Large intestine (tissue), 3 donors: ENCODE measurements around the gene IGF1. TPM values are rescaled to one million over a fixed set of nuclear protein-coding genes. Genes with fewer than 3 reads are reported as not detected.

Experiments used
- DNase-seq, 2 donors: peaks; one replicate each; pipeline versions ENCODE4 v3.0.0 to v3.0.0-alpha.2; 2013
- H3K27ac ChIP-seq: one replicate; pipeline ENCODE4 v1.5.1; 2013; ENCODE audit warnings: low read length
- H3K27me3 ChIP-seq: 2 replicates; pipeline ENCODE4 v1.6.1; 2013; ENCODE audit warnings: low read length; ENCODE audit not compliant: control insufficient read depth, insufficient read depth
- H3K36me3 ChIP-seq: 2 replicates; pipeline ENCODE4 v1.6.1; 2013; ENCODE audit warnings: low read length; ENCODE audit not compliant: control insufficient read depth, insufficient read depth
- H3K4me1 ChIP-seq: one replicate; pipeline ENCODE4 v1.6.1; 2013; ENCODE audit warnings: low read length; ENCODE audit not compliant: control insufficient read depth, insufficient read depth
- H3K4me3 ChIP-seq: one replicate; pipeline ENCODE4 v1.5.1; 2013; ENCODE audit warnings: low read length
- H3K9me3 ChIP-seq: one replicate; pipeline ENCODE4 v1.6.1; 2013; ENCODE audit warnings: mild to moderate bottlenecking, low read depth, low read length, moderate library complexity; ENCODE audit not compliant: control insufficient read depth
- WGBS: methylation state at CpG from one replicate; pipeline ENCODE4 v1.1.5; 2013; ENCODE audit warnings: low lambda C conversion rate; ENCODE audit not compliant: insufficient coverage; 5-methylcytosine and 5-hydroxymethylcytosine counted together
- polyA plus RNA-seq: library from polyadenylated mRNA; unstranded; fragments of 120-200 nt; gene quantifications from one replicate; pipeline ENCODE4 v1.2.1, GENCODE V29; 2013

The IGF1 gene
- polyA plus RNA-seq, 1 donor: 5.4 TPM

GRCh38 chr12:102444707-102445106, 35.7 kb downstream of the IGF1 start:
- WGBS: 50% methylated on average over 2 of the region's 7 CpGs
- no peak for DNase-seq
- H3K4me1 ChIP-seq: no peaks in the 10 kb centered on the region

GRCh38 chr12:102444093-102444492, 36.3 kb downstream of the IGF1 start:
- no peak for DNase-seq
- Histone ChIP-seq H3K9me3 (no peaks in the 10 kb centered on the region), H3K4me3 (no peak overlapping the region), H3K36me3 (no peaks in the 10 kb centered on the region), H3K27ac (no peak overlapping the region), H3K4me1 (no peaks in the 10 kb centered on the region), H3K27me3 (no peaks in the 10 kb centered on the region)
- no CpG with 5 or more reads among the region's 3 CpGs for WGBS

More at GRCh38 chr12:102444707-102445106, 35.7 kb downstream of the IGF1 start:
- Histone ChIP-seq H3K9me3 (no peaks in the 10 kb centered on the region), H3K27me3 (no peaks in the 10 kb centered on the region), H3K27ac (no peak overlapping the region), H3K36me3 (no peaks in the 10 kb centered on the region), H3K4me3 (no peak overlapping the region)

- no peaks in the 10 kb centered on the region for H3K36me3 ChIP-seq
- WGBS: no CpG with 5 or more reads among the region's 1 CpG
- no peak for DNase-seq
- H3K9me3 ChIP-seq: no peaks in the 10 kb centered on the region
- H3K27ac ChIP-seq: no peak overlapping the region
- no peaks in the 10 kb centered on the region for H3K27me3 ChIP-seq
- H3K4me1 ChIP-seq: no peaks in the 10 kb centered on the region
- no peak overlapping the region for H3K4me3 ChIP-seq
Observed at GRCh38 chr12:102441077-102441596, 39.2 kb downstream of the IGF1 start.

- H3K27me3 ChIP-seq: no peaks in the 10 kb centered on the region
- H3K36me3 ChIP-seq: no peaks in the 10 kb centered on the region
- H3K9me3 ChIP-seq: no peaks in the 10 kb centered on the region
- H3K4me1 ChIP-seq: no peaks in the 10 kb centered on the region
- no peak overlapping the region for H3K4me3 ChIP-seq
- 82% methylated on average over 1 of the region's 11 CpGs for WGBS
- DNase-seq: peak in 1 of 2 donors; percentile 8
- no peak overlapping the region for H3K27ac ChIP-seq
Observed at GRCh38 chr12:102439426-102440405, 40.6 kb downstream of the IGF1 start.

- H3K27ac ChIP-seq: no peak overlapping the region
- H3K36me3 ChIP-seq: no peaks in the 10 kb centered on the region
- no peaks in the 10 kb centered on the region for H3K27me3 ChIP-seq
- H3K4me3 ChIP-seq: no peak overlapping the region
- H3K9me3 ChIP-seq: no peaks in the 10 kb centered on the region
- DNase-seq: no peak
- no peaks in the 10 kb centered on the region for H3K4me1 ChIP-seq
- 40% methylated on average over 1 of the region's 2 CpGs for WGBS
Observed at GRCh38 chr12:102438827-102439210, 41.5 kb downstream of the IGF1 start.

- H3K36me3 ChIP-seq: no peaks in the 10 kb centered on the region
- no peaks in the 10 kb centered on the region for H3K4me1 ChIP-seq
- DNase-seq: no peak
- H3K4me3 ChIP-seq: no peak overlapping the region
- H3K27ac ChIP-seq: no peak overlapping the region
- H3K9me3 ChIP-seq: no peaks in the 10 kb centered on the region
- WGBS: 30% methylated on average over 2 of the region's 11 CpGs
- H3K27me3 ChIP-seq: no peaks in the 10 kb centered on the region
Observed at GRCh38 chr12:102438047-102438826, 42.1 kb downstream of the IGF1 start.

GRCh38 chr12:102437511-102437910, 42.9 kb downstream of the IGF1 start:
- Histone ChIP-seq H3K4me1 (no peaks in the 10 kb centered on the region), H3K9me3 (no peaks in the 10 kb centered on the region), H3K4me3 (no peak overlapping the region), H3K27me3 (no peaks in the 10 kb centered on the region), H3K36me3 (no peaks in the 10 kb centered on the region), H3K27ac (no peak overlapping the region)
- no peak for DNase-seq
- 100% methylated on average over 2 of the region's 3 CpGs for WGBS

- WGBS: 83% methylated on average over 1 of the region's 4 CpGs
Observed at GRCh38 chr12:102436867-102437266, 43.5 kb downstream of the IGF1 start.

GRCh38 chr12:102435827-102436436, 44.4 kb downstream of the IGF1 start:
- Histone ChIP-seq H3K36me3 (no peaks in the 10 kb centered on the region), H3K4me1 (no peaks in the 10 kb centered on the region), H3K27ac (no peak overlapping the region), H3K9me3 (no peaks in the 10 kb centered on the region), H3K27me3 (no peaks in the 10 kb centered on the region), H3K4me3 (no peak overlapping the region)
- no peak for DNase-seq
- WGBS: no CpG with 5 or more reads among the region's 4 CpGs

More at GRCh38 chr12:102436867-102437266, 43.5 kb downstream of the IGF1 start:
- Histone ChIP-seq H3K4me3 (no peak overlapping the region), H3K9me3 (no peaks in the 10 kb centered on the region), H3K27me3 (no peaks in the 10 kb centered on the region), H3K27ac (no peak overlapping the region), H3K36me3 (no peaks in the 10 kb centered on the region), H3K4me1 (no peaks in the 10 kb centered on the region)
- no peak for DNase-seq

- WGBS: no CpG with 5 or more reads among the region's 1 CpG
- Histone ChIP-seq H3K4me1 (no peaks in the 10 kb centered on the region), H3K27me3 (no peaks in the 10 kb centered on the region), H3K36me3 (no peaks in the 10 kb centered on the region), H3K27ac (no peak overlapping the region), H3K9me3 (no peaks in the 10 kb centered on the region), H3K4me3 (no peak overlapping the region)
- DNase-seq: no peak
Observed at GRCh38 chr12:102433304-102433703, 47.1 kb downstream of the IGF1 start.
